H9 (cell line): ENCODE data around the gene AMIGO3. TPM values are rescaled to one million over a fixed set of nuclear protein-coding genes. Genes with fewer than 3 reads are reported as not detected.
A peak's percentile ranks its signal among the peaks of the same experiment; 100 is the strongest.
"Not testable (repeated sequence)": the region's sequence is repeated elsewhere in the genome, so short reads cannot be mapped to it uniquely, and the experiment has no call there.

Source experiments
- DNase-seq: peaks from one replicate; pipeline ENCODE4 v3.0.0-alpha.2; 2017
- H2AFZ ChIP-seq: one replicate; pipeline ENCODE4 v1.6.1; 2013; ENCODE audit warnings: mild to moderate bottlenecking, low read length, control low read depth, moderate library complexity
- H2AK5ac ChIP-seq: 2 replicates; pipeline ENCODE4 v1.6.1; 2013; ENCODE audit warnings: low read length, control low read depth, mixed read lengths; ENCODE audit not compliant: insufficient read length
- H2BK120ac ChIP-seq: one replicate; pipeline ENCODE4 v1.6.1; 2013; ENCODE audit warnings: low read depth, mild to moderate bottlenecking, low read length, control low read depth, inconsistent platforms; ENCODE audit not compliant: poor library complexity, severe bottlenecking
- H2BK12ac ChIP-seq: 2 replicates; pipeline ENCODE4 v1.6.1; 2013; ENCODE audit warnings: low read length, control low read depth, mixed read lengths, low read depth; ENCODE audit not compliant: insufficient read length
- H2BK15ac ChIP-seq: 2 replicates; pipeline ENCODE4 v1.6.1; 2013; ENCODE audit warnings: low read depth, low read length, control low read depth
- H2BK20ac ChIP-seq: one replicate; pipeline ENCODE4 v1.6.1; 2013; ENCODE audit warnings: low read depth, mild to moderate bottlenecking, low read length, control low read depth, inconsistent platforms; ENCODE audit not compliant: poor library complexity, severe bottlenecking
- H2BK5ac ChIP-seq: 2 replicates; pipeline ENCODE4 v1.6.1; 2013; ENCODE audit warnings: low read length, control low read depth, mixed read lengths; ENCODE audit not compliant: insufficient read length
- H3K14ac ChIP-seq: 2 replicates; pipeline ENCODE4 v1.6.1; 2013; ENCODE audit warnings: low read length, control low read depth; ENCODE audit not compliant: insufficient read depth
- H3K18ac ChIP-seq: 2 replicates; pipeline ENCODE4 v1.6.1; 2013; ENCODE audit warnings: low read depth, mild to moderate bottlenecking, mixed read lengths, low read length, control low read depth; ENCODE audit not compliant: insufficient read length
- H3K23ac ChIP-seq: 2 replicates; pipeline ENCODE4 v1.6.1; 2013; ENCODE audit warnings: low read length, control low read depth, mixed read lengths, low read depth; ENCODE audit not compliant: insufficient read length
- H3K23me2 ChIP-seq: 2 replicates; pipeline ENCODE4 v1.6.1; 2013; ENCODE audit warnings: low read depth, mild to moderate bottlenecking, mixed read lengths, low read length, control low read depth; ENCODE audit not compliant: insufficient read length, poor library complexity, severe bottlenecking
- H3K27ac ChIP-seq: 2 replicates; pipeline ENCODE4 v1.5.1; 2013; ENCODE audit warnings: low read length, control low read depth, mixed read lengths, low read depth; ENCODE audit not compliant: insufficient read length
- H3K27me3 ChIP-seq: 2 replicates; pipeline ENCODE4 v1.6.1; 2013; ENCODE audit warnings: low read length, control low read depth, inconsistent platforms; ENCODE audit not compliant: insufficient read depth
- H3K4ac ChIP-seq: 2 replicates; pipeline ENCODE4 v1.6.1; 2013; ENCODE audit warnings: low read depth, mild to moderate bottlenecking, control low read depth, inconsistent platforms, low read length, moderate library complexity
- H3K4me1 ChIP-seq: 2 replicates; pipeline ENCODE4 v1.6.1; 2013; ENCODE audit warnings: low read length, control low read depth, inconsistent platforms; ENCODE audit not compliant: insufficient read depth
- H3K4me2 ChIP-seq: 2 replicates; pipeline ENCODE4 v1.6.1; 2013; ENCODE audit warnings: low read length, control low read depth, mixed read lengths; ENCODE audit not compliant: insufficient read length, insufficient read depth
- H3K56ac ChIP-seq: 2 replicates; pipeline ENCODE4 v1.6.1; 2013; ENCODE audit warnings: low read depth, mild to moderate bottlenecking, mixed read lengths, low read length, control low read depth; ENCODE audit not compliant: insufficient read length
- H3K79me1 ChIP-seq: 2 replicates; pipeline ENCODE4 v1.6.1; 2013; ENCODE audit warnings: low read depth, mild to moderate bottlenecking, moderate library complexity, low read length, control low read depth, inconsistent platforms; ENCODE audit not compliant: insufficient read depth, poor library complexity, severe bottlenecking
- H3K79me2 ChIP-seq: 2 replicates; pipeline ENCODE4 v1.6.1; 2013; ENCODE audit warnings: low read length, control low read depth, inconsistent platforms; ENCODE audit not compliant: insufficient read depth
- H3K9ac ChIP-seq: 2 replicates; pipeline ENCODE4 v1.6.1; 2013; ENCODE audit warnings: low read length, control low read depth, mixed read lengths; ENCODE audit not compliant: insufficient read length; ENCODE audit errors: extremely low read depth
- H3K9me3 ChIP-seq: one replicate; pipeline ENCODE4 v1.6.1; 2013; ENCODE audit warnings: low read depth, low read length, inconsistent platforms; ENCODE audit not compliant: control insufficient read depth
- H3T11ph ChIP-seq: one replicate; pipeline ENCODE4 v1.6.1; 2013; ENCODE audit warnings: mild to moderate bottlenecking, low read length, control low read depth, inconsistent platforms
- H4K20me1 ChIP-seq: one replicate; pipeline ENCODE4 v1.6.1; 2013; ENCODE audit not compliant: control insufficient read depth, insufficient read length, insufficient read depth
- H4K5ac ChIP-seq: 2 replicates; pipeline ENCODE4 v1.6.1; 2013; ENCODE audit warnings: low read depth, mild to moderate bottlenecking, mixed read lengths, low read length, control low read depth; ENCODE audit not compliant: insufficient read length
- H4K8ac ChIP-seq: replicated peaks from 2 replicates; pipeline ENCODE4 v1.6.1; 2013; ENCODE audit warnings: low read length, control low read depth, mixed read lengths, low read depth; ENCODE audit not compliant: insufficient read length
- H4K91ac ChIP-seq: 2 replicates; pipeline ENCODE4 v1.6.1; 2013; ENCODE audit warnings: low read depth, mild to moderate bottlenecking, moderate library complexity, mixed read lengths, low read length, control low read depth; ENCODE audit not compliant: insufficient read length
- H3K27ac Mint-ChIP-seq, 3 experiments: 2 replicates in 2 of 3; 3 replicates in 1 of 3; pipeline ENCODE4 v1.8.0; 2020 to 2021; ENCODE audit warnings: mixed read lengths in 3 of 3, mild to moderate bottlenecking in 1 of 3, moderate library complexity in 1 of 3
- H3K27me3 Mint-ChIP-seq: 2 replicates; pipeline ENCODE4 v1.8.0; 2021; ENCODE audit warnings: low read depth, mild to moderate bottlenecking, moderate library complexity, mixed read lengths
- H3K36me3 Mint-ChIP-seq, 3 experiments: 2 replicates in 2 of 3; 3 replicates in 1 of 3; pipeline ENCODE4 v1.8.0; 2020 to 2021; ENCODE audit warnings: low read depth in 3 of 3, mixed read lengths in 3 of 3; ENCODE audit not compliant: insufficient read depth in 1 of 3
- H3K4me1 Mint-ChIP-seq, 2 experiments: 2 replicates each; pipeline ENCODE4 v1.8.0; 2020; ENCODE audit warnings: mixed read lengths in 2 of 2
- H3K4me3 Mint-ChIP-seq, 2 experiments: 2 replicates in 1 of 2; 3 replicates in 1 of 2; pipeline ENCODE4 v1.8.0; 2020 to 2021; ENCODE audit warnings: mild to moderate bottlenecking in 2 of 2, mixed read lengths in 2 of 2, moderate library complexity in 1 of 2
- H3K9me3 Mint-ChIP-seq, 2 experiments: 2 replicates in 1 of 2; 3 replicates in 1 of 2; pipeline ENCODE4 v1.8.0; 2020; ENCODE audit warnings: mild to moderate bottlenecking in 2 of 2, mixed read lengths in 2 of 2, moderate library complexity in 1 of 2
- WGBS: extraction: QIAGEN DNeasy Blood & Tissue Kit; methylation state at CpG from one replicate; pipeline ENCODE4 v1.1.7; 2013; ENCODE audit warnings: missing lambda C conversion rate, low lambda C conversion rate, mixed read lengths; ENCODE audit not compliant: insufficient read length; ENCODE audit errors: extremely low coverage; 5-methylcytosine and 5-hydroxymethylcytosine counted together
- total RNA-seq: library from RNA; stranded (reverse); gene quantifications from 2 replicates; pipeline ENCODE4 v1.2.1, GENCODE V29; 2021

AMIGO3 gene
- total RNA-seq, 1 experiment from 2014 or later: 3.8 TPM

- H2BK20ac ChIP-seq, DNase-seq, H3K14ac ChIP-seq, H4K8ac ChIP-seq, H3K79me1 ChIP-seq, H3K27ac ChIP-seq, H4K91ac ChIP-seq, H3K4me2 ChIP-seq, H4K20me1 ChIP-seq, H3K4ac ChIP-seq, H2AFZ ChIP-seq, H2BK5ac ChIP-seq, H3K23me2 ChIP-seq, H2AK5ac ChIP-seq, H4K5ac ChIP-seq, H3K27ac Mint-ChIP-seq, H2BK12ac ChIP-seq, H3K56ac ChIP-seq, H3K9ac ChIP-seq, H3K9me3 ChIP-seq, H3K27me3 Mint-ChIP-seq, H3K4me1 ChIP-seq, H2BK120ac ChIP-seq, H3K79me2 ChIP-seq, H3K23ac ChIP-seq, H2BK15ac ChIP-seq, H3T11ph ChIP-seq, H3K9me3 Mint-ChIP-seq, H3K18ac ChIP-seq, H3K27me3 ChIP-seq: not testable (repeated sequence)
- no CpG with 5 or more reads among the region's 10 CpGs for WGBS
- Mint-ChIP-seq H3K4me1 (peaks cover 14 to 26% of the 10 kb centered on the region in 2 experiments), H3K36me3 (peaks cover 12 to 39% (median 35%) of the 10 kb centered on the region in 3 experiments; a peak in 6 of 7 replicates), H3K4me3 (peak overlapping the region; percentile 36 to 69; a peak in 4 of 5 replicates)
Observed at GRCh38 chr3:49685103-49685502, 34.4 kb downstream of the AMIGO3 start.
